Measurements from ENCODE around the gene FLYWCH2.
A peak's percentile ranks its signal among the peaks of the same experiment; 100 is the strongest.
"Not testable (repeated sequence)": the region's sequence is repeated elsewhere in the genome, so short reads cannot be mapped to it uniquely, and the experiment has no call there.

The FLYWCH2 gene

DNA sequence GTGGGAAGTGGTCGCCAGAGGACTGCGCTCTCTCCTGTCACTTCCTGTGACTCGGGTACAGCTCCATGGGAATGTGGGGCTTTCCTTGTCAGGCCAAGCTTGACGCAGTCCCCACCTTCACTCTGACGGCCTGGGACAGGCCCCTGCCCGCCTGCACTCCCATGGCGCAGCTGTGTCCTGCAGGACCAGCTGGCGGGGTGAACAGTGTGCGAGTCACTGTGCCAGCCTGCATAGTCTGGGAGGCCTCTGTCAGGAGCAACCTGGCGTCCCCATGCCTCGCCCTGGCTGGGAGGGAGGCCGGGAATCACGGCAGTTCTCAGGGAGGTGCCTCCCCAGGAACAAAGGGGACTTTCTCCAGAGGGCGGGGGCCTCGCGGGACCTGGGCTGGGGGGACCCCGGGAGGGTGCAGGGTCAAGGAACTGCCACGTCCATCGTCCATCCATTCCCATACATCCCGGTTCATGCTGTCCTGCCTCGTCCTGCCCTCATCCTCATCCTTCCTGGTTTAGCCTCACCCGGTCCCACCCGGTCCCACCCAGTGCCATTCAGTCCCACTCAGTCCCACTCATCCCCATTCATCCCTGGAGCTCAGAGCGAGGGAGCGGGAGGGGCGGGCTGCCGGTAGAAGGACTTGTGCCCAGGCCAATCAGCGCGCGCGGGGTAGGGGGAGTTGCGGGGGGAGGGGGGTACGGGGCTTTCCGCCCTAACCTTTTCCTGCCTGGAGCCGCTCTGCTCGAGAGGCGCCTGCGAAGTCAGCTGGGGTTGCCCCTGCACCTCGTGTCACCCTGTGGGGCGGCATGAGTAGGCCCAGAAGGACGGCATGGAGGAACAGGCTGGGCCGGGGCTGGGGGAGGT, 42.1 kb downstream of the FLYWCH2 start:
- TF ChIP-seq CTCF (IDR thresholded peaks at IDR 0.05; ENCODE audit: low read depth, low read length) = no peak
- in situ Hi-C loops (cut with HindIII; ENCODE audit: low sequenced_read_pairs) = no loop called here
- DNase-seq (ENCODE audit: low read depth, low spot score) = no peak
- H3K4me3 ChIP-seq (ENCODE audit: low read depth, low read length) = no peak overlapping the region

- no peak for DNase-seq (ENCODE audit: low read depth, low spot score)
- TF ChIP-seq CTCF (IDR thresholded peaks at IDR 0.05; ENCODE audit: low read depth, low read length) = no peak
- in situ Hi-C loops (cut with HindIII; ENCODE audit: low sequenced_read_pairs) = no loop called here
- H3K4me3 ChIP-seq (ENCODE audit: low read depth, low read length) = no peak overlapping the region
Observed at GRCh38 chr16:2925951-2926649, 43.1 kb downstream of the FLYWCH2 start.

DNA sequence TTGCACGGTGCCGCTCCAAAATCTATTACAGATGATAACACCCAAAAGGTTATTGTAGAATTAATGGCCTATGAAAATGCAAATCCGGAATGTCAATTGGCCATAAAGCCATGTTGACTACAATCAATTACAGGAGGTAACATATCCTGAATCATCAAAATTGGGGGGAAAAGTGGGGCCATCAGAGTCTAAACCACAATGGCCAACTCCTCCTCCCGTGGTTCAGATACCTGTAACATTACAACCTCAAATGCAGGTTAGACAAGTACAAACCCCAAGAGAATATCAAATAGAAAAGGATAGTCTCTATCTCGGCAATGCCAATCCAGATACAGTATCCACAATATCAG, 43.6 kb downstream of the FLYWCH2 start:
- in situ Hi-C loops (cut with HindIII; ENCODE audit: low sequenced_read_pairs) = no loop called here
- no peak overlapping the region for H3K4me3 ChIP-seq (ENCODE audit: low read depth, low read length)
- no peak for DNase-seq (ENCODE audit: low read depth, low spot score)
- no peak for TF ChIP-seq CTCF (IDR thresholded peaks at IDR 0.05; ENCODE audit: low read depth, low read length)

GRCh38 chr16:2927010-2927646, 44.1 kb downstream of the FLYWCH2 start:
- TF ChIP-seq CTCF (IDR thresholded peaks at IDR 0.05; ENCODE audit: low read depth, low read length) = peak; percentile 91
- peak; percentile 85 for DNase-seq (ENCODE audit: low read depth, low spot score)
- in situ Hi-C loops (cut with HindIII; ENCODE audit: low sequenced_read_pairs) = no loop called here
- H3K4me3 ChIP-seq (ENCODE audit: low read depth, low read length) = no peak overlapping the region

GRCh38 chr16:2928151-2928550, 45.1 kb downstream of the FLYWCH2 start:
- in situ Hi-C loops (cut with HindIII; ENCODE audit: low sequenced_read_pairs); H3K4me3 ChIP-seq (ENCODE audit: low read depth, low read length); DNase-seq (ENCODE audit: low read depth, low spot score): not testable (repeated sequence)

DNA sequence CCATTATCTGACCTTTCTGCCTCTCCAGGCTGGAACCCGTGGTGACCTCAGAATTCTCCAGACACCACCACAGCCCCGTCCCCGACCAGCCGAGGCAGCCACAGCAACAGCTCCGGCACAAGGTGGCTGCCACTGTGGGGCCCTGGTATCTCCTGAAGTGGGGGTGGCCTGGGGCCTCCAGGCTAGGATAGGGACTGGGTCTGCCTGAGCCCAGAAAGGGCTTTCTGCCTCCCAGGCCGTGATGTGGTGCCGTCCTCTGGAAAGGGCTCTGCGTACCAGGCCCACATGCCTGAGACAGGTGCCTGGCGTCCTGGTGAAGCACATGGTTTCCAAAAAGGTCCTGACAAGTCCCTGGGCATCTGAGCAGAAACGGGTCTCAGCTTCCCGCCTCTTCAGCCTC, 45.8 kb downstream of the FLYWCH2 start:
- TF ChIP-seq CTCF (IDR thresholded peaks at IDR 0.05; ENCODE audit: low read depth, low read length) = no peak

GRCh38 chr16:2929693-2930092, 46.7 kb downstream of the FLYWCH2 start:
- H3K4me3 ChIP-seq (ENCODE audit: low read depth, low read length) = no peak overlapping the region
- TF ChIP-seq CTCF (IDR thresholded peaks at IDR 0.05; ENCODE audit: low read depth, low read length) = no peak
- DNase-seq (ENCODE audit: low read depth, low spot score) = no peak
- in situ Hi-C loops (cut with HindIII; ENCODE audit: low sequenced_read_pairs) = no loop called here

More for the DNA sequence above, 45.8 kb downstream of the FLYWCH2 start:
- in situ Hi-C loops (cut with HindIII; ENCODE audit: low sequenced_read_pairs) = no loop called here
- DNase-seq (ENCODE audit: low read depth, low spot score) = no peak
- H3K4me3 ChIP-seq (ENCODE audit: low read depth, low read length) = no peak overlapping the region

All from astrocyte of the spinal cord (primary cell).